ENCODE data around the gene ESAM. TPM values are rescaled to one million over a fixed set of nuclear protein-coding genes. Genes with fewer than 3 reads are reported as not detected.

Gene ESAM
- total RNA-seq, 2 donors from 2014 or later, result 0.31 to 0.68 TPM

- no peak for TF ChIP-seq CTCF (conservative IDR thresholded peaks at IDR 0.05)
Observed at GRCh38 chr11:124712392-124712791, 49.7 kb downstream of the ESAM start.

GRCh38 chr11:124707829-124708228 is 54.3 kb downstream of the ESAM start:
- Histone ChIP-seq H3K4me1 (ENCODE audit: control insufficient read depth, insufficient read depth, low read length) (no peaks in the 10 kb centered on the region), H3K27me3 (ENCODE audit: control insufficient read depth, insufficient read depth, low read length, poor library complexity, severe bottlenecking) (peaks cover 5% of the 10 kb centered on the region), H3K9me3 (ENCODE audit: control insufficient read depth, low read length) (peaks cover 7% of the 10 kb centered on the region), H3K9ac (ENCODE audit: extremely low read depth, low read length, poor library complexity, severe bottlenecking) (no peak overlapping the region), H3K4me3 (ENCODE audit: low read length) (no peak overlapping the region), H3K27ac (ENCODE audit: low read depth, low read length) (no peak overlapping the region), H3K36me3 (ENCODE audit: control insufficient read depth, insufficient read depth, low read length) (no peaks in the 10 kb centered on the region)
- peaks cover 4% of the 10 kb centered on the region for H3K4me1 Mint-ChIP-seq
- no peak overlapping the region for H3K27ac Mint-ChIP-seq
- H3K9me3 Mint-ChIP-seq, result peaks cover 3% of the 10 kb centered on the region
- no peak for DNase-seq
- no peak for TF ChIP-seq CTCF (conservative IDR thresholded peaks at IDR 0.05)
- H3K36me3 Mint-ChIP-seq (ENCODE audit: low read depth), result no peaks in the 10 kb centered on the region
- 89 to 95% methylated on average over 3 to 4 of the region's 4 CpGs for WGBS, 2 experiments (ENCODE audit: insufficient coverage in 1 of 2, insufficient read length in 1 of 2)
- peaks cover 18% of the 10 kb centered on the region for H3K27me3 Mint-ChIP-seq (ENCODE audit: insufficient read depth)
- no peak overlapping the region for H3K4me3 Mint-ChIP-seq

More at GRCh38 chr11:124712392-124712791, 49.7 kb downstream of the ESAM start:
- Mint-ChIP-seq H3K27ac (no peak overlapping the region), H3K36me3 (ENCODE audit: low read depth) (no peaks in the 10 kb centered on the region), H3K9me3 (peaks cover 3% of the 10 kb centered on the region), H3K4me3 (no peak overlapping the region), H3K27me3 (ENCODE audit: insufficient read depth) (peaks cover 55% of the 10 kb centered on the region), H3K4me1 (peaks cover 1% of the 10 kb centered on the region)
- Histone ChIP-seq H3K27me3 (ENCODE audit: control insufficient read depth, insufficient read depth, low read length, poor library complexity, severe bottlenecking) (peaks cover 29% of the 10 kb centered on the region), H3K36me3 (ENCODE audit: control insufficient read depth, insufficient read depth, low read length) (no peaks in the 10 kb centered on the region), H3K4me1 (ENCODE audit: control insufficient read depth, insufficient read depth, low read length) (no peaks in the 10 kb centered on the region), H3K9me3 (ENCODE audit: control insufficient read depth, low read length) (no peaks in the 10 kb centered on the region), H3K9ac (ENCODE audit: extremely low read depth, low read length, poor library complexity, severe bottlenecking) (no peak overlapping the region), H3K4me3 (ENCODE audit: low read length) (no peak overlapping the region), H3K27ac (ENCODE audit: low read depth, low read length) (no peak overlapping the region)
- DNase-seq, result no peak
- 92 to 93% methylated on average over 2 of the region's 3 CpGs for WGBS, 2 experiments (ENCODE audit: insufficient coverage in 1 of 2, insufficient read length in 1 of 2)

Other genes with a start within 250 kb of the ESAM start
- gene OR8B12, start 218.6 kb downstream of the ESAM start, total RNA-seq, result not detected
- under 1 TPM; 0.22 to 0.35 TPM for gene OR8A1, start 192.3 kb downstream of the ESAM start, total RNA-seq
- gene PANX3, start 150.9 kb downstream of the ESAM start, total RNA-seq, result not detected
- 10 to 100 TPM; 30.9 to 31.3 TPM for gene TBRG1, start 139.4 kb downstream of the ESAM start, total RNA-seq
- 1 to 10 TPM; 4.4 to 7.4 TPM for gene SIAE, start 88.6 kb downstream of the ESAM start, total RNA-seq
- gene SPA17, start 88.4 kb downstream of the ESAM start, total RNA-seq, result 10 to 100 TPM; 19.6 to 21.8 TPM
- gene NRGN, start 22.3 kb downstream of the ESAM start, total RNA-seq, result 1 to 10 TPM; 4.7 to 8.9 TPM
- 1 to 10 TPM; 1.1 to 3.4 TPM for gene VSIG2, start 10.0 kb downstream of the ESAM start, total RNA-seq
- 10 to 100 TPM; 18.3 to 21.3 TPM for gene MSANTD2, start 38.1 kb upstream of the ESAM start, total RNA-seq
- gene ROBO3, start 103.1 kb upstream of the ESAM start, total RNA-seq, result 10 to 100 TPM; 15.3 to 16.2 TPM
- under 1 TPM in 1 of 2 donors, not detected in 1; 0.59 TPM for gene ROBO4, start 135.6 kb upstream of the ESAM start, total RNA-seq
- gene HEPN1, start 157.0 kb upstream of the ESAM start, total RNA-seq, result not detected
- gene HEPACAM, start 173.8 kb upstream of the ESAM start, total RNA-seq, result not detected
- gene CCDC15, start 191.9 kb upstream of the ESAM start, total RNA-seq, result 1 to 10 TPM; 3.3 TPM